Stimulated activated naive CD8-positive, alpha-beta T cell treated with anti-CD3 and anti-CD28 coated beads, Interleukin-15, Interleukin-2, amounts not matched to agents 100 ng/mL and 50 ng/mL, for 24 hours (primary cell): ENCODE results near the gene RHBDL3.
"Not testable (repeated sequence)": the region's sequence is repeated elsewhere in the genome, so short reads cannot be mapped to it uniquely, and the experiment has no call there.

ENCODE experiments used
- H3K27ac Mint-ChIP-seq: one replicate; pipeline ENCODE4 v1.8.0; 2021; ENCODE audit warnings: mild to moderate bottlenecking, mixed read lengths
- H3K27me3 Mint-ChIP-seq: one replicate; pipeline ENCODE4 v1.8.0; 2021; ENCODE audit warnings: mixed read lengths
- H3K36me3 Mint-ChIP-seq: one replicate; pipeline ENCODE4 v1.8.0; 2021; ENCODE audit warnings: low read depth, mixed read lengths
- H3K4me1 Mint-ChIP-seq: one replicate; pipeline ENCODE4 v1.8.0; 2021; ENCODE audit warnings: low read depth, mixed read lengths
- H3K4me3 Mint-ChIP-seq: one replicate; pipeline ENCODE4 v1.8.0; 2021; ENCODE audit warnings: mild to moderate bottlenecking, mixed read lengths
- H3K9me3 Mint-ChIP-seq: one replicate; pipeline ENCODE4 v1.8.0; 2021; ENCODE audit warnings: mixed read lengths

RHBDL3 gene

GRCh38 chr17:32297860-32298259, 32.2 kb downstream of the RHBDL3 start:
- H3K9me3 Mint-ChIP-seq: no peaks in the 10 kb centered on the region
- H3K27ac Mint-ChIP-seq: no peak overlapping the region
- H3K4me1 Mint-ChIP-seq: no peaks in the 10 kb centered on the region
- H3K36me3 Mint-ChIP-seq: no peaks in the 10 kb centered on the region
- H3K4me3 Mint-ChIP-seq: no peak overlapping the region
- H3K27me3 Mint-ChIP-seq: no peaks in the 10 kb centered on the region

DNA sequence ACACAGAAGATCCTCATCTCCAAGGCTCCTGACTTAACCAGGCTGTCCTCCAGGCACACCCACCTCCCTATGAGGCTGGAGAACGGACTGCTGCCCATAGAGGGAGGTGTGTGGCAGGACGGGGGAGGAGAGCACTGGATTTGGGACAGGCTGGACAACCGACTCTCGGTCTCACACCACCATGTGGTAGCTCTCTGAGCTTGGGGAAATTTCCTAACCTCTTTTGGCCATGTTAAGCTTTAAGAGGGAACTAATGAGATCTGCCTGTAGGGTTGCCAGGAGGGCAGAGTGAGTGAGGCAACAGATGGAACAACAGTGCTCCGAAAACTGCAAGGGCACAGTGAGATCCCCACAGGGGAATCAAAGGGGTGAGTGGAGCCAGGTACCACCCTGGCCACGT, 32.7 kb downstream of the RHBDL3 start:
- H3K36me3 Mint-ChIP-seq: no peaks in the 10 kb centered on the region
- no peak overlapping the region for H3K4me3 Mint-ChIP-seq
- H3K27me3 Mint-ChIP-seq: no peaks in the 10 kb centered on the region
- no peaks in the 10 kb centered on the region for H3K9me3 Mint-ChIP-seq
- H3K27ac Mint-ChIP-seq: no peak overlapping the region
- no peaks in the 10 kb centered on the region for H3K4me1 Mint-ChIP-seq

DNA sequence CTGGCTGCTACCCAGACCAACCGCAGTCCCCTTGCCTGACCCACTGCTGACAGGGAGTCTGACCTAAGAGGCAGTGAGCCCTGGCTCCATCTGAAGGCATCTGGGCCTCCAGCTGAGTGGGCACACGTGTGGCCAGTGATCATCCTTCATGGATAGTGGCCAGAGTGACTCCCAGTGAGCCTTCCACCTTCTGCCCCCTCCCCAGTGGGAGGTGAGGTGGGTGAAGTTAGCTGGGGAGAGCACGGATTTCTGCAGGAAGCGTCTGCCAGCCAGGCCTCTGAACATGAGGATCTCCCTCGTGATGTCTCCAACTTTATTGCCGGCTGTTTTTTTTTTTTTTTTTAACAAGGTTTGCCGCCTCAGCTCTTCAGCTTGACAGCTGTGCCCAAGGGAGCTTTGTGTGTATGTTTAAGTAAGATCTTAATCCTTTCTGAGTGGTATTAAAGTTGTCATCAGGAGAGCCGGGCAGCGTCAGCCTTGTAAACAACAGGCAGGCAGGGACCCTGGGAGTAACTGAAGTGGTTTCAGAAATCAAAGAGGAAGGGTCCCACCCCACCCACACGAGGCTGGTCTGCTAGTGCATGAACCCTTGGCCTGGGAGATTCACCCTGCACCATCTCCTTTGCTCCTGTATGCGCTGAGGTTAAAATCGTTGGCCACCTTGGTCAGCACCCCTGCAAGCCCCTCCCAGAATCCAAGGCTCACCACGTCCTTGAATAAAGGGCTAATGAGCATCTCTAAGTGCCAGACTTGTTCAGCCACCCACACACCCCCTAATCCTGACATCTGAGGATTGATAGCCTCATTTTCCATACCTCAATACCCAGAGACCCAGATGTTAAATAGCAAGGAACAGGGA, 33.3 kb downstream of the RHBDL3 start:
- no peaks in the 10 kb centered on the region for H3K4me1 Mint-ChIP-seq
- no peak overlapping the region for H3K27ac Mint-ChIP-seq
- H3K36me3 Mint-ChIP-seq: no peaks in the 10 kb centered on the region
- H3K4me3 Mint-ChIP-seq: no peak overlapping the region
- H3K9me3 Mint-ChIP-seq: no peaks in the 10 kb centered on the region
- no peaks in the 10 kb centered on the region for H3K27me3 Mint-ChIP-seq

DNA sequence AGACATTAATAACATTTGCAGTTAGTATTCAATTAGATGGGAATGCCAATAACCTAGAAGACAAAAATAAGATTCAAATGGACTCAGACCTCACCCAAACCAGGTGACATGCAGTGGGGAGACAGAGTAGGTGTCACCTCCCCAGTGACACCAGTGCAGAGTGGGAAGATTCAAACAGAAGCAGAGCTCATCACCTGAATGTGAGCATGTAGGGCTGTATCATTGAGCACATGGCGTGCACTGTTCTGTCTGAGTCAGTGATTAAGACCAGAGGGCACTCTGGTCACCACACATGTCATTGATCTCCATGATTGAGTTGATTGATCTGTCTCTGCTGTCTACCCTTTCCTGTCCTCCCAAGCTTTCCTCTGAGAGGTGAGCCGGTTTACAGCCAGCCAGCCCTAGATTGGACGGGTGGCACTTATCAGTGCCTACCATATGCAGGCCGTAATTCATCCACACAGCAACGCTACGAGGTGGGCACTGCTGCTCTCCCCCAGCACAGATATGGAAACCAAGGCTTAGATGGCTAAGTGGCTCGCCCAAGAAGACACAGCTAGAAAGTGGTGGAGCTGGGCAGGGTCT, 34.0 kb downstream of the RHBDL3 start:
- no peaks in the 10 kb centered on the region for H3K9me3 Mint-ChIP-seq
- H3K4me3 Mint-ChIP-seq: no peak overlapping the region
- H3K27me3 Mint-ChIP-seq: no peaks in the 10 kb centered on the region
- H3K4me1 Mint-ChIP-seq: no peaks in the 10 kb centered on the region
- no peak overlapping the region for H3K27ac Mint-ChIP-seq
- no peaks in the 10 kb centered on the region for H3K36me3 Mint-ChIP-seq

DNA sequence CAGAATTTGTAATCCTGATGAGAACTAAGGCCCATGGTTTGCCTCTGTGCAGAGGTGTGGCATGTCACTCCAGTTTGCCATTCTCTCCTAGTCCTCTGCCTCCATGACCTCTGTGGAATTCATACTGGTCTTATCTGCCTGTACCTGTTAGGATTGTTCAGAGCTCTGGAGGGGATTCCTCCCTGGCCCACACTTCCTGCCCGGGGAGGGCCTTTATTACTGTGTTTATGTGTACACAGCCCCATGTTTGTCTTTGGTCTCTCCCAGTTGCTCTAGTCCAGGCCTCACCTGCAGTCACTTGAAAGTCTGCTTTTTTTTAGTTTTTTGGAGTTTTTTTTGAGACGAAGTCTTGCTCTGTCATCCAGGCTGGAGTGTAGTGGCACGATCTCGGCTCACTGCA, 36.4 kb downstream of the RHBDL3 start:
- Mint-ChIP-seq H3K27ac (no peak overlapping the region), H3K4me1 (no peaks in the 10 kb centered on the region), H3K36me3 (no peaks in the 10 kb centered on the region), H3K9me3 (no peaks in the 10 kb centered on the region), H3K27me3 (no peaks in the 10 kb centered on the region), H3K4me3 (no peak overlapping the region)

DNA sequence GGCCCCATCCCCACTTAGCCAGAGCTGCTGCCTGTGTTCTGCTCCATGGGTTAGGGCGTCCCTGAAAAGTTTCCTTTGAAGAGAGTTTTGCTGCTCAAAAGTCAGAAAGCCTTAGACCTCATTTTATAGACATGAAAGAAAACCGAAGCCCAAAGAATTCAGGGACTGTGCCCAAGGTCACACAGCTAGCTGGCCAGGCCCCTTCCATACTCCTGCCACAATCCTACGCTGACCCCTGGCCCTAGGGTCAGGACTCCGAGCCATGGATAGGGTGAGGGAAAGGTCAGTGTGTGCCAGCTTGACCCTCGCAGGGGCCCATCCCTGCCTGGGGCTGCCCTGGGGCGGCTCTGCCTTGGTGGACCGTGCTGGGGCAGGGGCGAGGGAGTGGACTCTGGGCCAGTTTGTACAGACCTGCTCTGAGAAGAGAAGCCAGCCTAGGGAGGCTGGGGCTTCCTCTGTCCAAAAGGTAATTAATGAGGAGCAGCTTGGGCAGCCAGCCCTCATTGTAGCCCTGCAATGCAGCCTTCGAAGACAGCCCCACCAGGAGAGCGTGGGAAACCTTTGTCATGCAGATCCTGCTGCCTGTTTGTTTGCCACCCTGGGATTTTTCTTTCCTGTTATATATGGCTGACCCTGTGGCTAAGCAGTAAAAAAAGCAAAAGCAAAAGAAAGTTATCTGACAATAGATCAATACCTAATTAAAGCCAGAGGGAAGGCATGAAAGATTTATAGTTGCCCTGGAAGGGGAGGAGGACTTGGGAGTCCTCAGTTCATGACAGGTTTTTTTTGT, 37.4 kb downstream of the RHBDL3 start:
- no peak overlapping the region for H3K4me3 Mint-ChIP-seq

GRCh38 chr17:32303781-32304288, 38.2 kb downstream of the RHBDL3 start:
- Mint-ChIP-seq H3K9me3 (no peaks in the 10 kb centered on the region), H3K36me3 (no peaks in the 10 kb centered on the region), H3K27me3 (no peaks in the 10 kb centered on the region), H3K4me1 (no peaks in the 10 kb centered on the region), H3K27ac (no peak overlapping the region), H3K4me3 (no peak overlapping the region)

More for the DNA sequence above, 37.4 kb downstream of the RHBDL3 start:
- Mint-ChIP-seq H3K36me3 (no peaks in the 10 kb centered on the region), H3K27me3 (no peaks in the 10 kb centered on the region), H3K9me3 (no peaks in the 10 kb centered on the region), H3K4me1 (no peaks in the 10 kb centered on the region), H3K27ac (no peak overlapping the region)

- peaks cover 5% of the 10 kb centered on the region for H3K27me3 Mint-ChIP-seq
- H3K4me3 Mint-ChIP-seq: no peak overlapping the region
- H3K27ac Mint-ChIP-seq: no peak overlapping the region
- H3K9me3 Mint-ChIP-seq: no peaks in the 10 kb centered on the region
- no peaks in the 10 kb centered on the region for H3K36me3 Mint-ChIP-seq
- H3K4me1 Mint-ChIP-seq: no peaks in the 10 kb centered on the region
Measured at GRCh38 chr17:32305049-32305448, 39.4 kb downstream of the RHBDL3 start.

DNA sequence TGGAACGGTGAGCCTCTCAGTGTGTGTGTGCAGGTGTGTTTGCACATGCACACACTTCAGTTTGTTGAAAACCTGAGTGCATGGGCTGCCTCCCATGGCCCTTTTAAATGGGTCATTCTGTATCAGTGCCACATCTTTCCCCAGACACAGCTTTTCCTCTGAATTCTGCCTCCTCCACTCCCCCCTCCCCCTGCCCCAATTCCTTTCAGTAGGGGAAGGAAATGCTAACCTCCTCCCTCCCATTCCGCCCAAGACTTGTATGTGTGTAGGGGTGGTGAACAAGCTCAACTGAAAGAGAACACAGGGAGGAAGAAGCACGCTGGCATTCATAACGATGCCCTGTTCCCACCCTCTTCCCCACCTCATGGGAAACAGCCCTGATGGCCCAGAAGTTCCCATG, 42.0 kb downstream of the RHBDL3 start:
- Mint-ChIP-seq H3K27ac (no peak overlapping the region), H3K9me3 (no peaks in the 10 kb centered on the region), H3K4me1 (no peaks in the 10 kb centered on the region), H3K27me3 (peaks cover 6% of the 10 kb centered on the region), H3K36me3 (no peaks in the 10 kb centered on the region), H3K4me3 (no peak overlapping the region)

DNA sequence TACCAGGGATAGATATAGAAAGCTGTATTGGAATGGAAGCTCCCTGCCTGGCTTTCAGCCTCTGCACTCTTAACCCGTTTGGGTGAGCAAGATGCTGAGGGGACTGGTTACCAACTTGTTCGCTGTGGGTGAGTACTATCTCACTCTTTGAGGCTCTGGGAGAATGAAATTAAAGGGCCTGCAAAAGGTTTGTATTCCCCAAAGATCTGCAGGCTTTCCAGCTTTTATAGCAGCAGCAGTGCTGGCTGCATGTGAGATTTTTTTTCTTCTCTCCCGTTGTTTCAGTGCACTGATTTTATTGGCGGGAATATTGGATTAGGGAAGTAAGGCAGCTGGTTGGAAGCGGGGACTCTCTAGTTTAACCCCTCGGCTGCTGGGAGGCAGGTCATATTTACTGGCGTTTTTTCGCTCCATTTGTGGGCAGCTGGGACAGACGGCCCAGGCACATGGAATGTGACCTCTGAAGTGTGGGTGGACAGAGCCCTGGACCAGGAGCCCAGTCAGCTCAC, 45.5 kb downstream of the RHBDL3 start:
- H3K27me3 Mint-ChIP-seq: peaks cover 15% of the 10 kb centered on the region
- no peak overlapping the region for H3K27ac Mint-ChIP-seq
- no peaks in the 10 kb centered on the region for H3K4me1 Mint-ChIP-seq
- H3K9me3 Mint-ChIP-seq: no peaks in the 10 kb centered on the region
- H3K36me3 Mint-ChIP-seq: no peaks in the 10 kb centered on the region
- H3K4me3 Mint-ChIP-seq: no peak overlapping the region

GRCh38 chr17:32314636-32315035, 49.0 kb downstream of the RHBDL3 start:
- Mint-ChIP-seq H3K27ac (no peak overlapping the region), H3K36me3 (no peaks in the 10 kb centered on the region), H3K9me3 (no peaks in the 10 kb centered on the region), H3K4me1 (peaks cover 4% of the 10 kb centered on the region), H3K27me3 (peaks cover 28% of the 10 kb centered on the region), H3K4me3 (no peak overlapping the region)

DNA sequence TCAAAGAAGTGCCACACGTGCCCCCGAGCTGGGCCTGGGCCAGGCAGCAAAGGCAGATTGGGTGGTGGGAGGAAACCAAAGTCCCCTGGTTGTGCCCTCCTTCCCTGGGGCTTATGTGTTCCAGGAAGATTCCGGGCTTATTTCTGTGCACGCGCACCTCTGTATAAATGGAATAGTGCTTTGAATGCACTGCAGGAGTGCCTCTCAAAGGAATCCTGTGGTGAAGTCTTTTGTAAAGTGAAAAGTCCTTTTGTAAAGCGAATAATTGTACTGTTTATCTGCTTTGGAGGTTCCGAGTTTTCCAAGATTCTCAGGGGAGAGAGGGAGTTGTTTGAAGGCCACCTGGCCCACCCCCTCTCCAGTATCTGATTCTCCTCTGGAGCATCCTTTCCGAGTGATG, 49.5 kb downstream of the RHBDL3 start:
- no peak overlapping the region for H3K27ac Mint-ChIP-seq
- H3K9me3 Mint-ChIP-seq: no peaks in the 10 kb centered on the region
- peaks cover 24% of the 10 kb centered on the region for H3K27me3 Mint-ChIP-seq
- no peak overlapping the region for H3K4me3 Mint-ChIP-seq
- H3K4me1 Mint-ChIP-seq: peaks cover 6% of the 10 kb centered on the region
- no peaks in the 10 kb centered on the region for H3K36me3 Mint-ChIP-seq

DNA sequence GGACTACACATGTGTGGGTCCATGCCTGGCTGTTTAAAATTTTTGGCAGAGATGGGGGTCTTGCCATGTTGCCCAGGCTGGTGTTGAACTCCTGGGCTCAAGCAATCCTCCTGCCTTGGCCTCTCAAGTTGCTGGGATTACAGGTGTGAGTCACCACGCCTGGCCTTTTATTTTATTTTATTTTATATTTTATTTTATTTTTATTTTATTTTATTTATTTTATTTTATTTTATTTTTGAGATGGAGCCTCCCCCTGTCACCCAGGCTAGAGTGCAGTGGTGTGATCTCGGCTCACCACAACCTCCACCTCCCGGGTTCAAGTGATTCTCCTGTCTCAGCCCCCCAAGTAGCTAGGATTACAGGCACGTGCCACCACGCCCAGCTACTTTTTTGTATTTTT, 51.0 kb downstream of the RHBDL3 start:
- peaks cover 24% of the 10 kb centered on the region for H3K27me3 Mint-ChIP-seq
- not testable (repeated sequence) for H3K4me1 Mint-ChIP-seq, H3K36me3 Mint-ChIP-seq, H3K27ac Mint-ChIP-seq, H3K9me3 Mint-ChIP-seq, H3K4me3 Mint-ChIP-seq

DNA sequence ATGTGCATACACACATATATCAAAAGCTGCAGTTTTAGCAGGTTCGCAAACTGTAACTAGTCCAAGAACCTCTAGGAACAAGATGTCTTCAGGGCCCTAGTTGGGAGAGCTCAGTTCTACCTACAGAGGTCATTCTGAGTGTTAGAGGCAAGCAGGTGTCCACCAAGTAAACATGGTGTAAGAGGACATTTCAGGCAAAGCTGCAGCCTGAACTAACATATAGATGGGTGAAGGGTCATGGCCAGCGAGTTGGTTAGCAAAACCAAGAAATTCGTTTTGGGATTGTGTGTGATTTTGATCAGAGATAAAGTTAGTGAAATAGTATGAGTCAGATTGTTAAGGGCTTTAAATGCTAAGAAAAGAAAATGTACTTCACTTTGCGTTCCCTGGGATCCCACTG, 51.7 kb downstream of the RHBDL3 start:
- Mint-ChIP-seq H3K9me3 (no peaks in the 10 kb centered on the region), H3K36me3 (no peaks in the 10 kb centered on the region), H3K4me3 (no peak overlapping the region), H3K27ac (no peak overlapping the region), H3K27me3 (peaks cover 24% of the 10 kb centered on the region), H3K4me1 (peaks cover 6% of the 10 kb centered on the region)

GRCh38 chr17:32318071-32318470, 52.4 kb downstream of the RHBDL3 start:
- Mint-ChIP-seq H3K27ac (no peak overlapping the region), H3K4me3 (no peak overlapping the region), H3K36me3 (no peaks in the 10 kb centered on the region), H3K9me3 (no peaks in the 10 kb centered on the region), H3K4me1 (peaks cover 8% of the 10 kb centered on the region), H3K27me3 (peaks cover 24% of the 10 kb centered on the region)
